ENCODE results near the gene KCNQ5. TPM values are rescaled to one million over a fixed set of nuclear protein-coding genes. Genes with fewer than 3 reads are reported as not detected.

The KCNQ5 gene
- total RNA-seq, 1 donor from 2014 or later: not detected

DNA sequence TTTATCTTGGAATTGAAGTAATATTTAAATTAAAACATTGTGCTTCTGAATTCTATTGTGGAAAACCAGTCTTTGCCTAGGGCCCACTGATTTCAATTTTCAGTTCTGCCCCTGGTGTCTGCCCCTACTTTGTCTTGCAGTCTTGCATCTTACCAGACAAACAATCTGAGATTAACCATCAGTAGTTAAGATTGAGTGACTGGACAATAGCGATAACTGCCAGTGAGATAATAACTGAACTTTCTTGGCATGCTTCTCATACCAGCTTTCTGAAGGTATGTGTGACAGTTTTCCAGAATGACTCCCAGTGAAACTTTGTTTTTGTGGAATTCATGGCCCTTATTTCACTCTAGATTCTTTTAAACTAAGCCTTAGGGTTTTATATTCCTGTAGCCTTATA, 53.5 kb downstream of the KCNQ5 start:
- DNase-seq (ENCODE audit: low read depth in 2 of 2): no peak

DNA sequence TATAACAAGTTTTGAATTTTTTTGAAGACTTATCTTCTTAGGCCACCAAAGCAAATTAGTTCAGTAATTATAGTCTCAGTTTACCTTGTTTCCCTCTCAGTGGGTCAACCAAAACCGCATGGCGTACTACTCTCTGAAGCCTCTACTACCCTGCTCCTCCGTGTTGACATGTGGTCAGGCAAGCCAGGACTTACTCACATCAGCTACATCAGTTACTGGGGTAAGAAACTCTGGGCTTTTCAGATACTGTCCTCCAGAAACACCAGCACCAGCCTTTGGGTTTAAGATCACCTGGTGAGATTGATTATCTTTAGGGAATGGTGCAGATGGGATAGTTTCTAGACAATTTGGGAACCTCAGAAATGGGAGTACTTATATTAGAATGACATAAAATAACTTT, 55.1 kb downstream of the KCNQ5 start:
- DNase-seq (ENCODE audit: low read depth in 2 of 2): no peak

DNA sequence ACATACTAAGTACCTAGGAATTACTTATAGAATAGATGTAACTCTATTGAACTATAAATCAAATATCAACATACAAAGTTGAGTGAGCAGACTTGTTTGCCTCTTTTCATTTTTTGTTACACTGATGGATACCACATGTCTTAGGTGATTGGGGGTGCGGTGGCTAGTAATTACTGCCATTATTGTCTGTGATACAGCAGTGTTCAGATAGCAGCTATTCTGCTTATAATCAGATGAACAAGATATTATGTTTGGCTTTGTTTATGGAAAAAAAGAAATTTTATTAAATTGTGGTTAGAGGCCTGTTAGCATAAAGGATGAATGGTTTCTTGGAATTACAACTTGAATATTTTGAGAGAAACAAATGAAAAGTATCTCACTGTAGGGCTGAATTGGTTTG, 55.9 kb downstream of the KCNQ5 start:
- no peak for DNase-seq (ENCODE audit: low read depth in 2 of 2)

GRCh38 chr6:72683797-72684196, 61.9 kb downstream of the KCNQ5 start:
- DNase-seq (ENCODE audit: low read depth in 2 of 2): no peak

- no peak for DNase-seq (ENCODE audit: low read depth in 2 of 2)
These were observed 67.5 kb downstream of the KCNQ5 start for GRCh38 chr6:72689107-72689954.

GRCh38 chr6:72691249-72691648, 69.4 kb downstream of the KCNQ5 start:
- DNase-seq (ENCODE audit: low read depth in 2 of 2): no peak

GRCh38 chr6:72696055-72696454, 74.2 kb downstream of the KCNQ5 start:
- DNase-seq (ENCODE audit: low read depth in 2 of 2): no peak

DNA sequence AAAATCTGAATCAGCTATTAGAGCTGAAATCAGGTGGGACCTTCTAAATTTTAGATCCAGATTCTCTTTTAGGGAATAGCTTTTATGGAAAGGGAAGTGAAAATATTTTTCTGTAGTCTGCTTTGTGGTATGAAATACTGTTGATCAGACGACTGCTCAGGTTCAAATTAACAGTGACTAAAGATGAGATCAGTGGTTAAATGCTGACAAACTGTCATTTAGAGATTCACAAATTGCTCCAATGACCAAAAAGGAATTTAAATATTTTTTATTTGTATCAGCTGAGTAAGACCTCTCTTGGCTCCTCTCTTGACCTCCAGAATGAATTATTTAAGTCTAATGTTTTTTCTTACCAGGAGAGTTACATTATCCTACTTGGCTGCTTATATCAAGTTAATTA, 77.3 kb downstream of the KCNQ5 start:
- no peak for DNase-seq (ENCODE audit: low read depth in 2 of 2)

DNA sequence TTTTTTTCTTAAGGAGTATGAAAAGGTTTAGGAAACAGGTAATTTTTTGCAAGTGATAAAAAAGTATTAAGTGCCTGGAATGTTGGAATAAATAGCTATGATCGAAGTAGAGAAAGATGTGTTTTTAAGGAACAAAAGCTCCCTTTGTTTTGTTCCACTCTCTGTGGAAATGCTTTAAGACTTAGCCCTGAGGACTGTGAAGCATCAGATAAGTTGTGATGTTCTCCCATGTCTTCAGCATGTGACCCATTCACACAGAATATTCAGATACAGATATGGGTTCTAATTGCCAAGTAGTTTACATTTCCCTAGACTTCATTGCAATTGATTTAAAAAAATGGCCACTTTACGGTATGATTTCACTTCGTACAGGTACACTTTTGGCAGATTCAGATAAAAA, 80.6 kb downstream of the KCNQ5 start:
- DNase-seq (ENCODE audit: low read depth in 2 of 2): no peak

- no peak for DNase-seq (ENCODE audit: low read depth in 2 of 2)
These were observed 81.2 kb downstream of the KCNQ5 start for GRCh38 chr6:72703093-72703492.

DNA sequence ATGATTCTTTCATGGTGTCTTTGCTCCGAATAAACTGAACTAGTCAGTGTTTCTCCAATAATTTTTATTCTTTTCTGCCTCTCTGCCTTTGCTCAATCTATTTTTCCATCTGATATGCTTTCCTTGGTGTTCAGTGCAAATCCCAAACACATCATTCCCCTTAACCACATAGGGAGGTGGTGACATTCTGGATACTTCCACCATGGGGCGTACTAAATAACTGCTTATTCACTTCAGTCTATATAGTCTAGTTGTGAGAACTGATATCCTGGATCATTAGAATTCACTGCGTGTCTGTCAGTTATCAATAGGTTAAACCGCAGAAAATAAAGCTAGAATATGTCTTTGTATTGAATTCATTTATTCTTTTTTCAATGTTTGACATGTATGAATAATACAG, 83.1 kb downstream of the KCNQ5 start:
- peak in 1 of 2 donors; percentile 1 for DNase-seq (ENCODE audit: low read depth in 2 of 2)

GRCh38 chr6:72709431-72709830, 87.6 kb downstream of the KCNQ5 start:
- no peak for DNase-seq (ENCODE audit: low read depth in 2 of 2)

DNA sequence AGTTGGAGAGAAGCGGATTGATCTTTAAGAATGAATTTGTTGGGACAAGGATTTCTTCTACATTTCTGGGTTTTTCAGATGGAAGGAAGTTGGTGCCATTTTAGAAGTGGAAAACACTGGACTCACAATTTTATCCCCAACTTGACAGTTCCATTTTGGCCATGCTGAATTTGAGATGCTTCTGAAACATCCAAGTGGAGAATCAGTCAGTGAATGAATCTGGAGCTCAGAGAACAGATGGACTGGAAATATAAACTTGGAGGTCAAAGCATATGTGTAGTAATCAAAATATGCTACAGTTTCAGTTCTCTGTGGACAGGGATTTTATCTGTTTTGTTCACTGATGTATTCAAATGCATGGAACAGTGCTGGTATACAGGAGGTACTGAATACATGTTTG, 89.9 kb downstream of the KCNQ5 start:
- DNase-seq (ENCODE audit: low read depth in 2 of 2): no peak

DNA sequence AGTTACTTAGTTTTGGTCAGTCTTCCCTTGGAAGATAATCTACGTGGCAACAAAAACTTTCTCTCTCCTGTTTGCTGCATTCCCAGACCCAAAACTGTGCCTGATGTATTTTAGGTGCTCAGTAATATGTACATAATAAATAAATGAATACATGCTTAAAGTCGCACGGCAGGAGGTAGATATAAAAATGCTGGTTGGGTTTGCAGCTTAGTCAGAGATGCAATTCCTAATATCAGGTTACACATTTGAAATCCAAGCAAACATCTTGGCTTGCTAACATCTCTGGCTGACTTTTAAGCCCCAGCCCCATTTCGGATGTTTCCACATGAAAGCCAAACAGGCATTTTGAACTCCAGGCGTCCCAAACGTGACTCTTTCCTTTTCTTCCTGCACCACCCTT, 91.0 kb downstream of the KCNQ5 start:
- no peak for DNase-seq (ENCODE audit: low read depth in 2 of 2)

GRCh38 chr6:72715119-72715518, 93.3 kb downstream of the KCNQ5 start:
- no peak for DNase-seq (ENCODE audit: low read depth in 2 of 2)

DNA sequence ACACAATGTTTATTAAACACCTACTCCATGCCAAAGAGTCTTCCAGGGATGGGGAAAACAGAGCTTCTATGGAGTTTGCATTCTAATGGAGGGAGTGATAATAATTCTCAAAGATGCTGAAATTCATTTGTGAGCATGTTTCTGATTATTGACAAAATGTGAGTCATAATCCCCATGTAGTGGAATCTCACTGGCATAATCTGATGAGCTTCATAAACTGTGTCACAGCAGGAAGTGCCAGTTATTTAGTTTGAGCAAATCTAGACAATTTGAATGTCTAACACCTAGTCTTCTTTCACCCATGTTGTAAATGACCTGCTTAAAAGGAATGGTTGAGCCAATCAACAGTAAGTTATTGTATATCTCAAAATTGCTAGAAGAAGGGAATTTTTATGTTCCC, 95.1 kb downstream of the KCNQ5 start:
- no peak for DNase-seq (ENCODE audit: low read depth in 2 of 2)

GRCh38 chr6:72720464-72720863, 98.6 kb downstream of the KCNQ5 start:
- no peak for DNase-seq (ENCODE audit: low read depth in 2 of 2)

GRCh38 chr6:72721346-72721745, 99.5 kb downstream of the KCNQ5 start:
- DNase-seq (ENCODE audit: low read depth in 2 of 2): no peak

- DNase-seq (ENCODE audit: low read depth in 2 of 2): no peak
These were observed 102.7 kb downstream of the KCNQ5 start for GRCh38 chr6:72724545-72724944.

- no peak for DNase-seq (ENCODE audit: low read depth in 2 of 2)
These were observed 107.0 kb downstream of the KCNQ5 start for GRCh38 chr6:72728706-72729343.

DNA sequence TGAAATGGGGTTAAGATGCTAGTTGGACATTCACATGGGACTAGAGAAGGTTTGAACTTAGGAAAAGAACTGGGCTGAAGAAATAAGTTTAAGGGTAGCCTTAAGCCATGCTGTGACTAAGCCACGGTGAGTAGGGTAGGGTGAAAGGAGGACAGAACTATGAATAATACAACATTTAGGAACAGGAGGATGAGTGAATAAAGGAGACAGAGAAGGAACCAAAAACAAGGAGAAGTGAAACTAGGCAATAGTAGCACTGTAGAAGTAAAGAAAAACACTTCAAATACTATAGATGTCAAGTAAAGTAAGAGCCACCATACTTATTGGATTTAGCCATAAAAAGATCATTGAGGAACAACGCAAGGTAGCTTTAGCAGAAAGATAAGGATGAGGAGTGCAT, 111.2 kb downstream of the KCNQ5 start:
- DNase-seq (ENCODE audit: low read depth in 2 of 2): no peak

GRCh38 chr6:72738091-72738490, 116.2 kb downstream of the KCNQ5 start:
- DNase-seq (ENCODE audit: low read depth in 2 of 2): no peak

DNA sequence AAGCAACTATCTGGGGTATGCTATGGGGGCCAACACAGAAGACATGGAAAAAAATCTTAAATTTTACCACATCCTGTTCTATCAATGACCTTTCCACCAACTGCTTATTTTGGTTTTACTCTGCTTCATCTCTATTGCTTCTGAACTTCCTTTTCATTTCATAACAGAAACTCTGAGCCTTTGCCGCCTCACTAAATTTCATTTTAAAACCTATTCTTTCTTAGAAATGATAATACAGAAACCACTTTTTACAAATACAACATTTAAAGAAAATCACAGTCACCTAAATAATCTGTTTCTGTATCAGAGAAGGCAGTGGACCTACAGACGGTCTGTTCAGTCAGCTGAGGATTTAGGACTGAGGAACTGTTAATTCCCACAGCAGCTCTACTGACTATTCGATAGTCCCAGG, 117.5 kb downstream of the KCNQ5 start:
- no peak for DNase-seq (ENCODE audit: low read depth in 2 of 2)
